Prostate gland (tissue), 2 donors: Measurements from ENCODE around the gene FHIT. TPM values are rescaled to one million over a fixed set of nuclear protein-coding genes. Genes with fewer than 3 reads are reported as not detected.

ENCODE experiments used
- DNase-seq: peaks from one replicate; pipeline ENCODE4 v3.0.0-alpha.2; 2019; ENCODE audit warnings: low spot score
- H3K27ac ChIP-seq, 2 donors: fragments of 200-600 bp; sonication (generic); 2 replicates each; pipeline ENCODE4 v1.5.1; 2017 to 2019
- H3K27me3 ChIP-seq: fragments of 200-600 bp; sonication (generic); replicated peaks from 2 replicates; pipeline ENCODE4 v1.5.1; 2019; ENCODE audit not compliant: insufficient read depth
- H3K36me3 ChIP-seq, 2 donors: fragments of 200-600 bp; sonication (generic); 1 replicate in 1 of 2; 2 replicates in 1 of 2; pipeline versions ENCODE4 v1.5.1 to v1.8.1; 2017 to 2019
- H3K4me1 ChIP-seq: fragments of 200-600 bp; sonication (generic); replicated peaks from 2 replicates; pipeline ENCODE4 v1.5.1; 2019
- H3K4me3 ChIP-seq, 2 donors: fragments of 200-600 bp; sonication (generic); 2 replicates each; pipeline ENCODE4 v1.5.1; 2017 to 2019
- H3K9me3 ChIP-seq: fragments of 200-600 bp; sonication (generic); 2 replicates; pipeline ENCODE4 v1.5.1; 2017
- POLR2A ChIP-seq: fragments of 450-650 bp; IDR thresholded peaks from one replicate; pipeline ENCODE4 v1.6.1; 2016; ENCODE audit warnings: antibody characterized with exemption, mild to moderate bottlenecking
- POLR2AphosphoS5 ChIP-seq: sonication (generic); formaldehyde crosslinking; IDR thresholded peaks from one replicate; pipeline ENCODE4 v1.6.1; 2017; ENCODE audit warnings: antibody characterized with exemption
- WGBS: methylation state at CpG from one replicate; pipeline ENCODE4 v1.1.5; 2018; 5-methylcytosine and 5-hydroxymethylcytosine counted together
- intact Hi-C: fragments of 100-400 bp; cut with DNase I; formaldehyde crosslinking; loops from one replicate; pipeline ENCODE4 v1.14.2; 2022
- total RNA-seq, 2 donors: library from RNA; depleted of rRNA; stranded (reverse); fragments of >200 nt; gene quantifications; one replicate each; pipeline ENCODE4 v1.1.0, GENCODE V29; 2016
- TF ChIP-seq, protein P1 (sequence below), 4 experiments: fragments of 200-600 bp in 2 of 4; fragments of 450-650 bp in 2 of 4; sonication (generic) in 2 of 4; IDR thresholded peaks; 1 replicate in 3 of 4; 2 replicates in 1 of 4; pipeline ENCODE4 v1.5.1; 2016 to 2019; ENCODE audit warnings: antibody characterized with exemption in 4 of 4, mild to moderate bottlenecking in 2 of 4, moderate library complexity in 2 of 4

The FHIT gene
- total RNA-seq, 2 donors from 2014 or later, result 6.4 to 10.4 TPM

DNA sequence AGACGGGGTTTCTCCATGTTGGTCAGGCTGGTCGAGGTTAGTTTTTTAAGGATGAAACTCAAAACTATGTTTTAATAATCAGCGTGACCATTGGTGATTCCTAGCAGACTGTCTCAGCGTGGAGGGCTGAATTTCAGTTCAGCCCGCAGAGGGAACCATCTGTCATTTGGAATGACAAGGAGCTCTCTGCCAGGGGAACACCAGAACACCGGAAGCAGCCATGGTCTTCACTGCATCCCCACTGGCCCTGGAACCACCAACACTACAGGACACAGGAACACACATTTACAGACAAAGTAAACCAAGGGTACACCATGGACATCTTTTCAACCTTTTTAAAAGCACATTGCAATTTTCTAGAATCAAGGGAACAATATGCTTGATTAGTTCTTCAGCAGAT, 424.7 kb downstream of the FHIT start:
- H3K9me3 ChIP-seq, result no peaks in the 10 kb centered on the region
- H3K27me3 ChIP-seq, result no peaks in the 10 kb centered on the region
- 98% methylated on average over 6 of the region's 6 CpGs for WGBS
- intact Hi-C loops, result no loop called here
- H3K36me3 ChIP-seq, result no peaks in the 10 kb centered on the region
- no peak for DNase-seq
- H3K4me3 ChIP-seq, result no peak overlapping the region
- TF ChIP-seq POLR2A, result no peak
- TF ChIP-seq, protein P1, sequence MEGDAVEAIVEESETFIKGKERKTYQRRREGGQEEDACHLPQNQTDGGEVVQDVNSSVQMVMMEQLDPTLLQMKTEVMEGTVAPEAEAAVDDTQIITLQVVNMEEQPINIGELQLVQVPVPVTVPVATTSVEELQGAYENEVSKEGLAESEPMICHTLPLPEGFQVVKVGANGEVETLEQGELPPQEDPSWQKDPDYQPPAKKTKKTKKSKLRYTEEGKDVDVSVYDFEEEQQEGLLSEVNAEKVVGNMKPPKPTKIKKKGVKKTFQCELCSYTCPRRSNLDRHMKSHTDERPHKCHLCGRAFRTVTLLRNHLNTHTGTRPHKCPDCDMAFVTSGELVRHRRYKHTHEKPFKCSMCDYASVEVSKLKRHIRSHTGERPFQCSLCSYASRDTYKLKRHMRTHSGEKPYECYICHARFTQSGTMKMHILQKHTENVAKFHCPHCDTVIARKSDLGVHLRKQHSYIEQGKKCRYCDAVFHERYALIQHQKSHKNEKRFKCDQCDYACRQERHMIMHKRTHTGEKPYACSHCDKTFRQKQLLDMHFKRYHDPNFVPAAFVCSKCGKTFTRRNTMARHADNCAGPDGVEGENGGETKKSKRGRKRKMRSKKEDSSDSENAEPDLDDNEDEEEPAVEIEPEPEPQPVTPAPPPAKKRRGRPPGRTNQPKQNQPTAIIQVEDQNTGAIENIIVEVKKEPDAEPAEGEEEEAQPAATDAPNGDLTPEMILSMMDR (IDR thresholded peaks at IDR 0.05), result no peak
- TF ChIP-seq POLR2AphosphoS5, result no peak
- no peak overlapping the region for H3K27ac ChIP-seq
- no peaks in the 10 kb centered on the region for H3K4me1 ChIP-seq

DNA sequence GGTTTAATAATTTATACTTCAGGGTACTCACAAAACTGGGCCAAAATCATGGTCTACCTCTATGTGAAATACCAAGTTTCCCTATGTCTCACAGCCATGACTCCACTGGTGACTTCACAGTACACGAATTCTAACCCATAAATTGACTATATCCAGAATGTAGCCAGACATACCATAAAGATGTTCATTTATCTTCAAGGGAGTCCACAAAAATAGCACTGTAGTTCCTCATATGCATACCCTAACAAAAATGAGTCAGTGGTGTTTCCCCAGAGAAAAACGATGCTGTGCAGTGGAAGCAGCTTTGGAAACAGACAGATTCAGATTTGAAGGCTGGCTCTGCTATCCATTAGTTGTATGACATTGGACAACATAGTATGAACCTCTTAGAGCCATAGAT, 438.8 kb downstream of the FHIT start:
- intact Hi-C loops, result no loop called here

DNA sequence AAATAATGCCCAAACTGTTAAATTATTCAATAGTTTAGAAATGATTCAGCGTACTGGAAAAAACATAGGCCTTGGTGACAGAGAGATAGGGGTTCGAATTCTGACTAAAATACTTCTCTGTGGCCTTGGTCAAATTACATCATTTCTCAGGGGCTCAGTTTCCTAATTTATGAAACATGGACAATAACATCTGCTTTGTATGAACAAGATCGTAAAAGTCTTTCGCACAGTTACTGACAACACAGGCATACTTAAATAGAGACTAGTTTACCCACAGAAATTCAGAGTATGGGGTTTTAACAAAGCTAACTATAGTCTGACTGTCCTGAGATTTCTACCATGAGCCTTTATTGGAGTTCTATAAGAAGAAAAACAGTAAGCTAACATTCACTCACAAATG, 440.4 kb downstream of the FHIT start:
- Histone ChIP-seq H3K4me3 (no peak overlapping the region), H3K27ac (no peak overlapping the region), H3K9me3 (no peaks in the 10 kb centered on the region), H3K36me3 (no peaks in the 10 kb centered on the region), H3K27me3 (no peaks in the 10 kb centered on the region), H3K4me1 (no peaks in the 10 kb centered on the region)
- no peak for DNase-seq
- TF ChIP-seq POLR2A (no peak), POLR2AphosphoS5 (no peak)
- TF ChIP-seq, protein P1 (IDR thresholded peaks at IDR 0.05), result no peak
- intact Hi-C loops, result no loop called here
- WGBS, result 95% methylated on average over 4 of the region's 4 CpGs

More for the DNA sequence above, 438.8 kb downstream of the FHIT start:
- TF ChIP-seq POLR2A (no peak), POLR2AphosphoS5 (no peak)
- TF ChIP-seq, protein P1 (IDR thresholded peaks at IDR 0.05), result no peak
- Histone ChIP-seq H3K27me3 (no peaks in the 10 kb centered on the region), H3K4me1 (no peaks in the 10 kb centered on the region), H3K27ac (no peak overlapping the region), H3K4me3 (no peak overlapping the region), H3K9me3 (no peaks in the 10 kb centered on the region), H3K36me3 (no peaks in the 10 kb centered on the region)
- WGBS, result 87% methylated on average over 2 of the region's 2 CpGs
- no peak for DNase-seq

DNA sequence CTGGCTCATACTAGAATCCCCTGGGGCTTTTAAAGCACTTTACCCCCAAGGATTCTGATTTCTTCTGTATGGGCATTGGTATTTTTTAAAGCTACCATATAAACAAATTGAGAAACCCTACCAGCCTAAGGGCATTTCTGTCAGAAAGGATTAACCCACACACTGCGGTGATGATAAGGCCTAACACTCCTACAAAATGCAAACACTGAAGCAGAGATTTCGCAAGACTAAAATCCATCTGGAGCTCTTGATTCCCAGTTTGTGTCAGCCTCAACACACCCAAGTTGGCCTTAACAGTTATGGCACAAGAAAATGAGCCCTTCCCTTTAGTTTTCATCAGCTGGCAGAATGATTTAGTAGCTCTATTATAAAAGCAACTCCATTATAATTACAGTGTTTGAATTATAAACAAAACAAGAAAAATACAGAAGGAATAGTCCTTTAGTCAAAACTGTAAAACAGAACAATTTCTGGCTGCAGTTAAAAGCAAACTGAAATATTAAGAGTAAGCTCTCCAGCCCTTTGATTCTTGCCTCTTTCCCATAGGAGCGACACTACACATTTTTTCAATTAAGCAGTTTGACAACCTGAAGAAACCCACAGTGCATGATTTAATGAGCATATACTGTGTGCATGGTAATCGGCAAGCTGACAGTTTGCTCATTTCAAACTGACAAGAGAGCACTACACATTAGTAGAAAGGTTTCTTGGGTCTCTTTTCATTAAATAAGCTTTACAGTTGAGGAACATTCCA, 441.2 kb downstream of the FHIT start:
- TF ChIP-seq, protein P1 (IDR thresholded peaks at IDR 0.05), result no peak
- no peak for TF ChIP-seq POLR2A
- no peak for TF ChIP-seq POLR2AphosphoS5
- Histone ChIP-seq H3K27ac (no peak overlapping the region), H3K4me1 (no peaks in the 10 kb centered on the region), H3K4me3 (no peak overlapping the region), H3K36me3 (no peaks in the 10 kb centered on the region), H3K9me3 (no peaks in the 10 kb centered on the region), H3K27me3 (no peaks in the 10 kb centered on the region)
- WGBS, result 39% methylated on average over 4 of the region's 4 CpGs
- intact Hi-C loops, result no loop called here
- DNase-seq, result no peak
